Calu3 (cell line): ENCODE results near the gene ABL2. TPM values are rescaled to one million over a fixed set of nuclear protein-coding genes. Genes with fewer than 3 reads are reported as not detected.

Experiments
- BruUV-seq: library from RNA; stranded (reverse); fragments of 400-500 nt; replicated peaks from 2 replicates; lab custom pipeline; 2021; lab: Mats Ljungman, UMichigan
- CTCF ChIA-PET: fragments of 300-600 bp; sonication (Branson Sonifier 250); formaldehyde crosslinking; loops from one replicate; lab custom pipeline; 2022; ENCODE audit warnings: antibody characterized with exemption; lab: Charles Lee
- DNase-seq: peaks from one replicate; pipeline ENCODE4 v3.0.0; 2022
- H3K27ac Mint-ChIP-seq: one replicate; pipeline ENCODE4 v1.8.0; 2022; ENCODE audit warnings: mixed read lengths; ENCODE audit not compliant: unreplicated experiment
- H3K27me3 Mint-ChIP-seq: one replicate; pipeline ENCODE4 v1.8.0; 2022; ENCODE audit warnings: mixed read lengths; ENCODE audit not compliant: unreplicated experiment
- H3K36me3 Mint-ChIP-seq: one replicate; pipeline ENCODE4 v1.8.0; 2022; ENCODE audit warnings: mild to moderate bottlenecking, moderate library complexity, mixed read lengths; ENCODE audit not compliant: insufficient read depth, unreplicated experiment
- H3K4me1 Mint-ChIP-seq: one replicate; pipeline ENCODE4 v1.8.0; 2022; ENCODE audit warnings: mild to moderate bottlenecking, low read depth, mixed read lengths; ENCODE audit not compliant: unreplicated experiment
- H3K4me3 Mint-ChIP-seq: one replicate; pipeline ENCODE4 v1.8.0; 2022; ENCODE audit warnings: mild to moderate bottlenecking, low read depth, moderate library complexity, mixed read lengths; ENCODE audit not compliant: unreplicated experiment
- H3K9me3 Mint-ChIP-seq: one replicate; pipeline ENCODE4 v1.8.0; 2022; ENCODE audit warnings: low read depth, mixed read lengths; ENCODE audit not compliant: unreplicated experiment
- CTCF ChIP-seq: fragments of 200-600 bp; IDR thresholded peaks from one replicate; pipeline ENCODE4 v1.8.0; 2022; ENCODE audit warnings: antibody characterized with exemption; ENCODE audit not compliant: unreplicated experiment
- intact Hi-C: fragments of 100-400 bp; cut with micrococcal nuclease; formaldehyde crosslinking; loops from one replicate; pipeline ENCODE4 v1.10.0; 2022; ENCODE audit not compliant: unreplicated experiment
- total RNA-seq: library from RNA; stranded (reverse); gene quantifications from 2 replicates; pipeline ENCODE4 v1.2.3, GENCODE V29; 2022

The ABL2 gene
- total RNA-seq, 1 experiment from 2014 or later: 47.8 TPM

DNA sequence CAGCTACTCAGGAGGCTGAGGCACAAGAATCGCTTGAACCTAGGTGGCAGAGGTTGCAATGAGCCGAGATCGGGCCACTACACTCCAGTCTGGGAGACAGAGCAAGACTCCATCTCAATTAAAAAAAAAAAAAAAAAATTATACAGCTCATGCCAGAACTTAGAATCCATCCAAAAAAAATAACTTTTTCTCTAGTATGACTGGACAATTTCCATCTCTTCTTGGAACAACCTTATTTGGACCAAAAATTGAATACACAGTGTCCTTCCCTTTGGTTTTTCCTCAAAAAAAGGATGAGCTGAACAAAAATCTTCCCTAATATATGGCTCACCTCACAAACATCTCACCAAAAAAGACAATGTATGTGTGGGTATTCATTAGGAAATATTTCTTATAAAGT, 73.9 kb downstream of the ABL2 start:
- no peak for TF ChIP-seq CTCF
- Mint-ChIP-seq H3K36me3 (no peaks in the 10 kb centered on the region), H3K27ac (no peak overlapping the region), H3K4me1 (peaks cover 40% of the 10 kb centered on the region), H3K9me3 (no peaks in the 10 kb centered on the region), H3K4me3 (no peak overlapping the region), H3K27me3 (no peaks in the 10 kb centered on the region)
- intact Hi-C loops: no loop called here
- CTCF ChIA-PET: interaction anchor here (0.6 to 1.5 kb wide), 5 partner anchors 9 to 147 kb away, joined by 3 to 7 read pairs (median 4); no protein-coding TSS in a partner anchor
- BruUV-seq: no TSS peak
- no peak for DNase-seq

DNA sequence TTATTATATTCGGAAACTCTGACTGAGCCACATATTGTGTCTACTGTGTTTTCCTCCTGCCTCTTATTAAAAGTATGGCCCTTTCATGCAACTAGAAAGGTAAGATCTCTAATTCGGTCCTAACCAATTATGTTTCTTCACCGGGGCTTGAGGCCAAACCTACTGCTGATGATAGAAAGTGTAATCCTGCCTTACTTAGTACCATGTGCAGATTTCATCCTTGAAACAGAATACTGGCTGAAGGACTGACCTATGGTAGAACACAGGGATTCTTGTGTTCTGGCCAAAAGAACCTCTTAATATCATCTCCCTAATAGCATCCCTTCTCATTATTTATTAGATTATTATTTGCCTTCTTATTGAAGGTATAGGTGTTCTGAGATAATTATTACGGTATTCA, 75.0 kb downstream of the ABL2 start:
- CTCF ChIA-PET: no interaction called here

GRCh38 chr1:179153217-179153616, 76.3 kb downstream of the ABL2 start:
- H3K4me3 Mint-ChIP-seq: no peak overlapping the region
- CTCF ChIA-PET: interaction anchor here (1.4 kb wide), 1 partner anchor 32 kb away, joined by 3 read pairs; no protein-coding TSS in a partner anchor
- TF ChIP-seq CTCF: no peak
- H3K9me3 Mint-ChIP-seq: no peaks in the 10 kb centered on the region
- BruUV-seq: no TSS peak
- no peaks in the 10 kb centered on the region for H3K27me3 Mint-ChIP-seq
- DNase-seq: no peak
- intact Hi-C loops: no loop called here
- no peaks in the 10 kb centered on the region for H3K36me3 Mint-ChIP-seq
- H3K4me1 Mint-ChIP-seq: peaks cover 44% of the 10 kb centered on the region
- no peak overlapping the region for H3K27ac Mint-ChIP-seq

More for the DNA sequence above, 75.0 kb downstream of the ABL2 start:
- intact Hi-C loops: no loop called here
- Mint-ChIP-seq H3K4me1 (peaks cover 44% of the 10 kb centered on the region), H3K4me3 (no peak overlapping the region), H3K9me3 (no peaks in the 10 kb centered on the region), H3K27ac (no peak overlapping the region), H3K36me3 (no peaks in the 10 kb centered on the region), H3K27me3 (no peaks in the 10 kb centered on the region)
- no peak for DNase-seq
- BruUV-seq: no TSS peak
- TF ChIP-seq CTCF: no peak

GRCh38 chr1:179151908-179152682, 77.4 kb downstream of the ABL2 start:
- no TSS peak for BruUV-seq
- peak overlapping the region; percentile 31 for H3K4me3 Mint-ChIP-seq
- no peak for DNase-seq

More at GRCh38 chr1:179151908-179152682, 77.4 kb downstream of the ABL2 start:
- CTCF ChIA-PET: interaction anchor here (0.6 to 1.4 kb wide), 2 partner anchors 31 to 184 kb away, joined by 3 to 6 read pairs; no protein-coding TSS in a partner anchor
- no peaks in the 10 kb centered on the region for H3K9me3 Mint-ChIP-seq
- intact Hi-C loops: no loop called here
- no peak for TF ChIP-seq CTCF
- H3K27me3 Mint-ChIP-seq: no peaks in the 10 kb centered on the region
- peaks cover 44% of the 10 kb centered on the region for H3K4me1 Mint-ChIP-seq
- H3K36me3 Mint-ChIP-seq: no peaks in the 10 kb centered on the region
- H3K27ac Mint-ChIP-seq: peak overlapping the region; percentile 46
